Stimulated activated CD4-positive, alpha-beta T cell treated with anti-CD3 and anti-CD28 coated beads, Interleukin-12 subunit alpha, Interleukin-12 subunit beta, amount 100 ng/mL, for 4 hours (primary cell): Measurements from ENCODE around the gene PCYT1A.

ENCODE experiments used
- DNase-seq: peaks from one replicate; pipeline ENCODE4 v3.0.0-alpha.2; 2020

Gene PCYT1A

DNA sequence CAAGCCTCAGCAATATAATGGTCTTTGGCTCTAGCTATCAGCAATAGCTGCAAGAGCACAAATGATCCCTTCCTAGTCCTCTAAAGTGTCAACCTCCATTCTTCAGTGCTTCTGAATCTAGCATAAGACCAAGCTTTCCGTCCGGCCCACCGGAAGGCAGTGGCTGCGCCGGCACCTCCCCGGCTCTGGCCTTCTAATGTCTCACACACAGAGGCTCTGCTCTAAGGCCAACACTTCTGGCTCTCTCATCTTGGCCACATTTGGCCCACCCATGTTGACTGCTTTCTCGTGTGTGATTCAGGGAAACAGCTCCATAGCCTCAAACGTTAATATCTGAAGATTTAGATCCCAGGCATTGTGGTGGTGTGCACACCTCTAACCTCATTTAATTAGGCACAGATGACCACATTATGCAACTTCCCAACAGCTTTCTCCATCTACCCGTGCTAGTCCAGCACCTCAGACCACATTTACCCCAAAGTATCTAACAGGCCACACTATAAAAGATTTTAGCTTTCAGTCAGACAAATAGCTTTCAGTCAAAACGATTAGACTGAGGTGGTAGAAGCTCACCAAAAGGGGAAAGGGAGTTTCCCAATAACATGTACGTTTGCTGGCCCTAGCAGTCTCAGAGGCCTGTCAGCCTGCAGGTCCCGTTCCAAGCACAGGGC is 51.9 kb downstream of the PCYT1A start:
- no peak for DNase-seq

DNA sequence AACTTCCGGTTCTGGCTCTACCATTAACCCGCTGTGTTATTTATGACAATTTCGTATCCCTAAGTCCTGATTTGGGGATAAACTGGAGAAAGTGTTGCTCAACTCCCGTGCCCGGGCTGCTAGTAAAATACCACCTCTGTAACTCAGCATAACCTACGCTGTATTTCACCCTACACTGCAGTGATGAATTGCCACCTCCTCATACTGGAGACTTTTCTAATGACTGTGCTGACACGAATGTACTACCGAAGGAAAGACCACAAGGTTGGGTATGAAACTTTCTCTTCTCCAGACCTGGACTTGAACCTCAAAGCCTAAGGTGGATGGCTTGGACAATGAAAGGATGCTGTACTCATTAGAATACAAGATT is 54.7 kb downstream of the PCYT1A start:
- no peak for DNase-seq

DNA sequence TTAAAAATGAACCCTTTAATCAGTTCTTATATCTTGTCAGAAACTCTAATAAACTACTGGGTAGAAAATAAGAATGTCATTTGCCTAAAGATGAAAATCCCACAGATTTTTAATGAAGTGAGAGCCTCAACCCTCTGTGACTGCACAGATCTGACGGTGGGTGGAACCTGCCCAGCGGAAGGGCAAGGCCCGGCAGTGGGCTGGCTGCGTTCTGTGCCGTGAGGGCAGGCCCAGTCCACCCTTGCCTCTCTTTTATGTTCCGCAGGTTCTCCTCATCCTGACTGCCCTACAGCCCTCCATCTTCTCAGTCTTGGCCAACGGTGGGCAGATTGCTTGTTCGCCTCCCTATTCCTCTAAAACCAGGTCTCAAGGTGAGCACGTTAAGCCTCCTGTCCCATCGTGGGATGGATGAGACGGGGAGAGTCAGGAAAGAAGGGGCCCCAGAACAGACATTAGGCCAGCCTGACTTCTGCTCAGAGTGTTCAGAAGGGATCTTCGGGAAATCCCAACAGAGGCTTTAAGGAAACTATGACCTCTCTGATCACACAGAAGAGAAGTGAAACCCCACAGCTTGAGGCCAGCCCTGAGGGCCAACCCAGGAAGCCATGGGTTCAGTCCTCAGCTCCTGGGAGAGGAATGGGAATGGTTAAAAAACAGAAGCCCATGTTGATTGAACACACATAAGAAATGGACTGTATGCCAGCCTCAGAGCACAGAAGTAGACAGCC is 55.2 kb downstream of the PCYT1A start:
- no peak for DNase-seq

DNA sequence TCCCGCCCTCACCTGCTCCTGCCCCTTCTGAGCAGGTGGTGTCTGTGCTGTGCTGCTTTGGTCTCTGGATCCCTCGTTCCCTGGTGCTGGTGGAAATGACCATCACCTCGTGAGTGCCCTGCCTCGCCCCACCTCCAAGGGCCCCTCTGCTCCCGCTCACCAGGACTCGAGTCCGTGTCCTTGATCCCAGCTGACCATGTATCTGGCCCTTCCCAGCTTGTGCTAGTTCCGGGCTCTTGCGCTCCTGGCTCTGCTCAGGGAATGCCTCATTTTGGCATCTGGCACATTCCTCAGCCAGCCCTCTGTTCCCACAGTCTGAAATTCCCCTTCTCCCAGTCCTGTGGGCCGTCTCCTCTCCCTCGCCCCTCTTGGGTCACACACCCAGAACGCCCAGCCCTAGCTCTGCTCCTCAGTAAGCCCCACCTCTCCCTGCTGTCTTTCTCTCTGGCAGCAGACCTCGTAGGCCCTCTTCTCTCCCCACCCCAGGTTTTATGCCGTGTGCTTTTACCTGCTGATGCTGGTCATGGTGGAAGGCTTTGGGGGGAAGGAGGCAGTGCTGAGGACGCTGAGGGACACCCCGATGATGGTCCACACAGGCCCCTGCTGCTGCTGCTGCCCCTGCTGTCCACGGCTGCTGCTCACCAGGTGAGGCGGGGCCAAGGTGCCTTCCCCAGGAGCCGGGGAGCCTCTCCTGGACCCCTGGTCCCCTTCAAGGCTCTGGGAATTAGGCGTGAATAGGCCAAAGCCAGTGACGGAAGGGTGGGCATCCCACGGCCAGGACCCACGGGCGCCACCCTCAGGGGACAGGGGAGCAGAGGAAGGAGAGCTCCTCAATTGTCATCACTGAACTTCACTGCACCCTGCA is 59.7 kb downstream of the PCYT1A start:
- DNase-seq: no peak

DNA sequence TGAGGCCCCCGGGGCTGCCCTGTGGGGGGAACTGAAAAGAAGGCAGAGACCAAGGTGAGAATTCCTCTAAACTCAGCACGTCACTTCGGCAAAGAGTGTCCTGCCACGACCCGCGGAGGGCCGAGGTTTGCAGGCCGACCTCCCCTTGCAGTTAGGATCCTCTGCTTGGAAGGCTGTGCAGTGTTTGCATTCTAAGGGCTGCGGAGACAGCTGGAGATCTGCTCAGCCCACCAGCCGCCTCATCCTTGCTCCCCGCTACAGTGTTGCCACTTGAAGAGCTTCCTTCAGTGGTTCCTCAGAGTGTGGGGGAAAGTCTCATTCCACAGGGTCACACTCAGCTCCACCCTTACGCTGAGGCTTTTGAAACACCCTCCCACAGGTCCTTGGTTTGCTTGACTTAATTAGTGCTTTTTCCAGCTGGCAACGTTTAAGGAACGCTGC is 60.4 kb downstream of the PCYT1A start:
- no peak for DNase-seq

DNA sequence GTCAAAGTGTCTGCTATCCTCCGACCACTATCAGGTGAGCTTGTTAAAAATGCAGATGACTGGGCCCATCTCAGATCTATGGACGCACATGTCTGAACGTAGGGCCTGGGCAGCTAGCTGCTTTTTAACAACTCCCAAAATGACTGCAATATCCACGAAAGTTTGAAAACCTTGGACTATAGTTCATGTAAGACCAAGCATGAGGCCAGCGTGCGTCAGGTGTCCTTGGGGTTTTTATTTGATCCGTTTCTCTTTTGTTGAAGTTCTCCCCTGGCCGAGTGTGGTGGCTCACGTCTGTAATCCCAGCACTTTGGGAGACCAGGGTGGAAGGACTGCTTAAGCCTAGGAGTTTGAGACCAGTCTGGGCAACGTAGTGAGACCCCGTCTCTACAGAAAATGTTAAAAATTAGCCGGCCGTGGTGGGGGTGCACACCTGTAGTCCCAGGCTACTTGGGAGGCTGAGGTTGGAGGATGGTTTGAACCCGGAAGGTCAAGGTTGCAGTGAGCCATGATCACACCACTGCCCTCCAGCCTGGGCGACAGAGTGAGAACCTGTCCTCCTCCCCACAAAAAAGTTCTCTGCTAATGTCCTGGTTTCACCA is 61.7 kb downstream of the PCYT1A start:
- DNase-seq: no peak

DNA sequence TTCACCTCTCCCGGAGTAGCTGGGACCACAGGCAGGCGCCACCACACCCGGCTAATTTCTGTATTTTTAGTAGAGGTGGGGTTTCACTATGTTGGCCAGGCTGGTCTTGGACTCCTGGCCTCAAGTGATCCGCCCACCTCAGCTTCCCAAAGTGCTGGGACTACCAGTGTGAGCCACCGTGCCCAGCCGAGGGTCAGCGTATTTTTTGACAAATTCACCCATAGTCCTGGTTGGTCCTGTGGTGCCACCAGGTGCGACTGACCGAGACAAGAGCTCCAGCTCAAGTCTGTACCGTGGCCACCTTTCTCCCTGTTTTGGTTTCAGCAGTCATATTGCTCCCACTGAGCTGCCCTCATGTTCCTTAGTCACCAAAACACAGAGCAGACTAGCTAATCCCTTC is 62.4 kb downstream of the PCYT1A start:
- DNase-seq: no peak

DNA sequence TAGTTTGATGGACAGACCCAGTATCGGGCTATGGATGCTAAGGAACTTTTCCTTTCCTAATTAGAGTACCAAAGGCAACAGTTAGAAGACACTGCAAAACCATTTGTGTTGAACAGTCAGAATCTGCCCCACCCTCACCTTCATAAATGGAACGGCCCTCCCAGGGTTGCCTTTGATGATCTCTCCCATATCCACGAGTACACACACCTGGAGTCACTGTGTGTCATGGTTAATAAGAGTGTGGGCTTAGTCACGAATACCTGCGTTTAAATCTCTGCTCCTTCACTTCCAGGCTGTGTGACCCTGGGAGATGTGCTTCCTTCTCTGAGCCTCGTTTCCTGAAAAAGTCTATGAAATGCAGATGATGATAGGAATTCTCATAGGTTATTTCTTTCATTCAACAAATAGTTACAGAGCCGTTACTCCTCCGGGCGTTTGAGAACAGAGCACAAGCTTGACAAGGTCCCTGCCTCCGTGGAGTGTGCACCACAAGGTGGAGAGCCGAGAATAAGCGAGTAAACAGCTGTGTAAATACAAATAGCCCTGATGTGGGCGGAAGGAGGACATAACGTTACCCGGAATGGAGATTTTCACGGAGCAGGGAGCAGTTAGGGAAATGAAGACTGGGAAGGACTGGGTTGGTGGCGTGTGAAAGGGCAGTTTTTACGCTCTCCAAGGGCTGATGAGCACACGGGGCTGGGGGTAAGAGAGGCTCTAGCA is 64.5 kb downstream of the PCYT1A start:
- DNase-seq: no peak

DNA sequence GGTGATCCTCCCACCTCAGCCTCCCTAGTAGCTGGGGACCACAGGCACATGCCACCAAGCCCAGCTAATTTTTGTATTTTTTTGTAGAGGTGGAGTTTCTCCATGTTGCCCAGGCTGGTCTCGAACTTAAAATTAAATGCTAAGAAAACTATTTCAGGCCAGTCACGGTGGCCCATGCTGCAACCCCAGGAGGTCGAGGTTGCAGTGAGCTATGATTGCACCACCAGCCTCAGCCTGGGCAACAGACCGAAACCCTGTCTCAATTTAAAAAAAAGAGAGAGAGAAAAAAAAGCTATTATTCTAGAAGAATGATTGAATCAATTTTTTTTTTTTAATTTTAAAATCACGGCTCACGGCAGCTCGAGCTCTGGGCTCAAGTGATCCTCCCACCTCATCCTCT is 66.5 kb downstream of the PCYT1A start:
- no peak for DNase-seq

DNA sequence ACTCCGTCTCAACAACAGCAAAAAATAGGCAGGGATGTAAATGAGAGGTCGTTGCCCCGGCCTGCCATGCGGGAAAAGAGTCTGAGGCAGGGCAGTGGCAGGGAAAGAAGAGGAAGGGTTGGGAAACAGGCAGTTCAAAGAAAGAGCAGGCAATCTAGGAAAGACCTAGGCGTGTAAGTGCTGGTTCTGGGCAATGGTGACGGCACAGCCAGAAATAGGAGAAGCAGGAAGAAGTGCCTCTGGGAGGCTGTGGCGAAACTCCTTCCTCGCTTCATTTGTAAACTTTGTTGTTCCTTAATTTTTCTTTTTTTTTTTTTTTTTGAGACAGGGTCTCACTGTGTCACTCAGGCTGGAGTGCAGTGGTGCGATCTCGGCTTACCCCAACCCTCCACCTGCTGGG is 66.9 kb downstream of the PCYT1A start:
- no peak for DNase-seq

DNA sequence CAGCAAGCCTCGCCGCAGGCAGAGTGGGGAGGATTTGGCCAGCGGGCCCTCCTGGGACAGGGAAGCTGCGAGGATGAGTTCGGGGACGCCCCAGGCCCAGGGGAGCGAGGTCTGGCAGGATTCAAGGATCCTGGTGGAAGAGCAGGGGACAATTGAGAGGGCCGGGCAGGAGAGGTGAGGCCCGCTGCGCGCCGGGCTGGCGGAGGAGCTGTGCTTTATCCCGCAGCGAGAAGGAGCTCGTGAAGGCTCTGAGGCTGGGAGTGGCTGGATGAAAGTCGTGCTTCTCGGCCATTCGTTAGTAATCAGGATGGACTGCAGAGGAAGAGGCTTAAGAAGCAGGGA is 67.6 kb downstream of the PCYT1A start:
- no peak for DNase-seq

DNA sequence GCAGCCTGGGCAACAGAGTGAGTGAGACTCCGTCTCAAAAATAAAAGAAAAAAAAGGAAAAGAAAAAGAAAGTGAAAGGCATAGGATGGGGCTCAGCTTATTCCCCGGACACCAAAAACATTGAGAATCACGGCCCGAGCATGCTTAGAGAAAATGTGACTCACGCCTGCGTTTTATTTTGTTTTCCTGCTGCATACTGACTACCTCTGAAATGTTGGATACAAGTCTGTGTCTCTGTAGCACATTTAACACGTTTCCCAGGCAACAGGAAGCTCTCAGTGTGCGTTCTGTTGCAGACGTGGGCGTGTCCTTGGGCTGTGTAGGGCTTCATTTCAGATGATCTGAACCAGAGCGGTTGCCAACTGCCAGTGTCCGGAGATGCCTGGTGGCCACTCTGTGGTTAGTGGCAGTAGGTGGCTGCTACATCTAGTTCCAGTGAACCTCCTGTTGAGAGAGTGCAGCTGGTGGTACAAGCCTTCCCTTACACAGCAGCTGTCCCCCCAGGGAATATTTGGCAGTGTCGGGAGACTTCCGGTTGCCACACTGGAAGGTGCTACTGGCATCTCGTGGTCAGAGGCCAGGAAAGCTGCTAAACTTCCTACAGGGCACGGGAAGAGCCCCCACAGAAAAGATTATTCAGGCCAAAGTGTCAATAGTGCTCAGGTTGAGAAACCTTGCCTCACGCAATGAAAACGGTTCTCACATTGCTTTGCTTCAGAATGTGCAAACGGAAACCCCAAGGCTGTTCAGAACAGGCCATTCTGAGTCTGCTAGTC is 68.1 kb downstream of the PCYT1A start:
- peak; percentile 36 for DNase-seq

DNA sequence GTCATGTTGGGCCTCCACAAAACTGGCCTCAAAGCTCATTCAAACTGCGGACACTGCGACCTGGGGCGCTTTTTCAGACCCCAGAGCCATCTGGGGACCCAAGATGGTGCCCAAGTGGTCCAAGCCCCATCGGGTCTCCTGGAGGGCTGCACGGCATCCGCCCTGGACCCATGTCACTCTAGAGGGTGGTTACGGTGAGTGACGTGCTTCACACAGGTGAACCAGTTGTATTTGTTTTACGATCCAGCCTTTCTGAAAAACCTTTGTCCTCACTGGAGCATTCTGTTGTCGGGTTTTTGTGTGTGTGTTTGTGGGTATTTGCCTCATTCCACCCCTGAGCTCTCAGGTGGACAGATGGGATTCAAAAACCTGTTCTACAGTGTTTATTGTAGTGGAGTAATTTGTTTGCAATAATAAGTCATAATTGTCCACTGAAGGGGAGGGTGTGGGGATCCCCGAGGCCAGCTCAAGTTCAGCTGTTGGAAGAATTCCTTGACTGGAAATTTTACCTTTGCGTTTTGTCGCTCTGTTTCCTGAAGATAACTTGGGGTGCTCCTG is 69.3 kb downstream of the PCYT1A start:
- no peak for DNase-seq

DNA sequence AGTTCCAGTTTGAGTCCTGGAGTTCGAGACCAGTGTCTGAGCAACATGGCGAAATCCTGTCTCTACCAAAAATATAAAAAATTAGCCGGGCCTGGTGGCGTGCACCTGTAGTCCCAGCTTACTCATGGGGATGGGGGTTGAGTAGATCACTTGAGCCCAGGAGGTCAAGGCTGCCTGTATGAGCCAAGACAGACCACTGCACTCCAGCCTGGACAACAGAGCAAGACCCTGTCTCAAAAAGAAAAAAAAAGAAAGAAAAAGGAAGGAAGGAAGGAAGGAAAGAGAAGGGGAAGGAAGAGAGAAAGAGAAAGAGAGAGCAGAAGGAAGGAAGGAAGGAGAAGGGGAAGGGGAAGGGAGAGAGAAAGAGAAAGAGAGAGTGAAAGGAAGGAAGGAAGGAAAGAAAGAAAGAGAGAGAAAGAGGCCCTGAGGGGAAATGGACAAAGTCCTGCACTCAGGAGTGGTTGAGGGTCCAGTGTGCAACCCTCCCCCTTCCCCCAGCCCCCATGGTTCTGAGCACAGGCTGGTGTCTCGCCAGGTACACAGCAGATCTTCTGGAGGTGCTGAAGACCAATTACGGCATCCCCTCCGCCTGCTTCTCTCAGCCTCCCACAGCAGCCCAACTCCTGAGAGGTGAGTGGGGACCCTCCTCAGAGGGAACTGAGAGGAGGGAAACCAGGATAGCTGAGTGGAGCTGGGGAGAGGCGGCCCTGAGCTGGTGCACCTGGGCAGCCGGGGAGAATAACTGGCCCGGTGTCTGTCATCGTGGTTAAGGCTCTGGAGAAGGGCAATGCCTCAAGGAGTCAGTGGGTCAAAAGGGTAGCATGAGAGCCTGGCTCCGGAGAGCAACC is 70.0 kb downstream of the PCYT1A start:
- no peak for DNase-seq

DNA sequence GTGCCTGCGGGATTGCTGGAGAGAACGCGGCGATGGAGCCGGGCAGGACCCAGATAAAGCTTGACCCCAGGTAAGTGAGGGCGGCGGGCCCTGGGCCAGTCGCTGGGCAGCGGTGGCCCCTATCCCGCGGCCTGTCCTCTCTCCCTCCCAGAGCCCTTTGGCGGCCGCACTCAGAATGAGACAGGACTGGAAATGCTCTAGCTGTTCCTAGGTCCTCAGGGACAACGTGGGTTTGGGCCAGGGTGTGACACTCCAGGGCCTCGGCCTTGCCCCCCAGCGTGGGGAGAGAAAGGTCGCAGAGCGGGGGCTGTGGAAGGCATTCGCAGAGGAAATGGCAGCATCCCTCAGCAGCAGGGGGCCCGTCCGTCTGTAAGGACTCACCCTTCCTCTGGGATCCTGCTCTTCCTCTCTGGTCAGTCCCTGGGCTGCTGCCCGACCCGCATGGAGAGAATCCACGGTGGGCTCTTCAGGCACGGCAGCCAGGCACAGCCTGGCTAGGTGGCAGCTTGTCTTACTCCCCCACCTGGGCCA is 70.8 kb downstream of the PCYT1A start:
- no peak for DNase-seq

DNA sequence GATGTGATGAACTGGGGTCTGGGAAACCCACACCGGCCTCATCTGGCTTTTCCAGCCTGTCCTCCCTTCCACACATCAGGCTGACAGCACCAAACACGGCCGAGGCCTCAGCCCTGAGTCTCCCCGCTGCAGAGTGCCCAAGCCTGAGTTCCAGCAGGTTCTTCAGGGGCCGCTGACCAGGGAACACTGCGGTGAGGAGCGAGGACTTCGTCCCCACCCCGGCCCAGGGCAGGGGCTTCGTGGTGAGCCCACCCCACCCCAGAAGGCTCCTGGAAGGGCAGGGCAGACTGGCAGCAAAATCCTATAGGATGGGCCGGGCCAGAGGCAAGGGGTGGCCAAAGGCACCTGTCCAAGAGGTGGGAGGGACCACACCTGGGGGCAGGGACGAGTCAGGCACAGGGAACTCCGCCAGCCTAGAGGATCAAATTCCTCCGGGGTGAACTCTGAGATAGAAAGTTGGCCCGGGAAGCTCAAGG is 71.4 kb downstream of the PCYT1A start, which contains the start of gene SLC51A:
Gene SLC51A (plus strand): TSS at position 446 of the 476 bp plus-strand sequence. CDS start 179 bp downstream, outside the sequence.
- no peak for DNase-seq

DNA sequence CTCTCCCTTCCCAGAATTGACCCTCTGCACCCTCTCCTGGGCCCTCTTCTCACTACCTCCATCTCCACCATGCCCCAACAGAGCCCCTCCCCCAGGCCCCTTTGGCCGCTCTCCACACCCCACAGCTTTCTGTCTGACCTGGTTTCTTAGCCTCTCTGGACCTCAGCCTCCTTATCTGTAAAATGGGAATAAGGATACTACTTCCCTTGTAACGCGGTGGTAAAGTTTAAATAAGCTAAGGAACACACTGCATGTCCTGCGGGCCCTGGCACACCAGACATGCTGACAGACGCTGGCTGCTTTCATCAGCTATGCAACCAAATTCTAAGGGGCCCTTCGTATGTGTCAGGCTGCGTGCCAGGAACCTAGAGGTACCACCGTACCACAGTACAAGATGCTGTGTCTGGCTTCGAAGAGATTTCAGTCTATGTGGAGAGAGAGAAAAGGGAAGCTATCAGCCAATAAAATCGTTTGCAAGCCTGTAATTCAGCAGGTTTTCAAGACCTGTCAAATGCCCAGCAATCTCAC is 72.0 kb downstream of the PCYT1A start:
- no peak for DNase-seq

DNA sequence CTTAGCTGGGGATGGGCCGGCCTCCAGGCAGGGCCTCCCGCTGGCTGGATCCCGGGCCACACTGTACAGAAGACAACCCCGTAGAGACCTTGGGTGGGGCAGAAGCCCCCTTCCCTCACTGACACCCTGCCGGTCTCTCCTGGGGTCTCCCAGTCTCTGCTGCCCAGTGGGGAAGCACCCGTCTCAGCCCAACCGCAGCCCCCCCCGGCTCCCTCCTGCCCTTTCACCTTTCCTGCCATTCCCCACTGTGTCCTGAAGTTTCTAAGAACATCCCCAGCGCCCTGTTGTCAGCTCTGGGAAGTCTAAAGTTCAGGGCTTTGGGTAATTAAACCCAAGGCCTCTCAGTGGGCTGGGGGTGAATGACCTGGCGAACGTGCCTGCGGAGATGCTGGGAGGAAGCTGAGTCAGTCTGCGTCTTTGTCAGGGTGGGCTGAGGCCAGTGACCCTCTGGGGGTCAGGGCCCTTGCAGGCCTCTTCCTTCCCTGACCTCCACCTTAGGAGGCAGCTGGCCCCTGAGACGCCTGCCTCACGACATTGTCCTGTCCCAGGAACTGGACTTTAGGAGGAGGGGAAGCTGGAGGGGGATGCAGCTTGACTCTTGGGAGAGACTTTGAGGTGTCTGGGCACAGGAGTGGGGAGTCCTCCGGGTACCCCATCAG is 72.6 kb downstream of the PCYT1A start:
- DNase-seq: no peak
